Muscle of arm (tissue), 12 donors: ENCODE data around the gene ZNF407. TPM values are rescaled to one million over a fixed set of nuclear protein-coding genes. Genes with fewer than 3 reads are reported as not detected.

Source experiments
- DNase-seq: peaks from one replicate; pipeline ENCODE4 v3.0.0-alpha.2; 2013
- polyA plus RNA-seq, 12 donors: library from polyadenylated mRNA; unstranded; fragments of 120-200 nt; gene quantifications; one replicate each; pipeline ENCODE4 v1.2.1, GENCODE V29; 2013; ENCODE audit not compliant: insufficient read length in 12 of 12

The ZNF407 gene
- polyA plus RNA-seq, 12 donors: 5.5 to 7.3 (median 6.4) TPM; not detected in 1

- no peak for DNase-seq
These were observed 320.7 kb downstream of the ZNF407 start for GRCh38 chr18:74918276-74918790.

GRCh38 chr18:74921057-74921820, 323.6 kb downstream of the ZNF407 start:
- no peak for DNase-seq

GRCh38 chr18:74926051-74926450, 328.4 kb downstream of the ZNF407 start:
- DNase-seq: no peak

- no peak for DNase-seq
These were observed 330.7 kb downstream of the ZNF407 start for GRCh38 chr18:74928194-74928968.

GRCh38 chr18:74929110-74929509, 331.4 kb downstream of the ZNF407 start:
- no peak for DNase-seq

GRCh38 chr18:74930616-74931015, 332.9 kb downstream of the ZNF407 start:
- no peak for DNase-seq

- no peak for DNase-seq
These were observed 336.3 kb downstream of the ZNF407 start for GRCh38 chr18:74933930-74934329.

GRCh38 chr18:74935434-74935833, 337.8 kb downstream of the ZNF407 start:
- DNase-seq: no peak

GRCh38 chr18:74936343-74936742, 338.7 kb downstream of the ZNF407 start:
- DNase-seq: no peak

GRCh38 chr18:74937291-74937690, 339.6 kb downstream of the ZNF407 start:
- no peak for DNase-seq

GRCh38 chr18:74940856-74941255, 343.2 kb downstream of the ZNF407 start:
- no peak for DNase-seq

GRCh38 chr18:74942319-74942910, 344.7 kb downstream of the ZNF407 start:
- no peak for DNase-seq

- no peak for DNase-seq
These were observed 347.0 kb downstream of the ZNF407 start for GRCh38 chr18:74944676-74945075.

- DNase-seq: no peak
These were observed 348.3 kb downstream of the ZNF407 start for GRCh38 chr18:74945774-74946545.

- DNase-seq: no peak
These were observed 349.1 kb downstream of the ZNF407 start for GRCh38 chr18:74946646-74947375.

GRCh38 chr18:74947417-74947816, 349.7 kb downstream of the ZNF407 start:
- DNase-seq: no peak

GRCh38 chr18:74947875-74948274, 350.2 kb downstream of the ZNF407 start:
- no peak for DNase-seq

GRCh38 chr18:74949611-74950010, 351.9 kb downstream of the ZNF407 start:
- DNase-seq: no peak

GRCh38 chr18:74950479-74950878, 352.8 kb downstream of the ZNF407 start:
- no peak for DNase-seq

GRCh38 chr18:74951165-74951760, 353.6 kb downstream of the ZNF407 start:
- peak; percentile 13 for DNase-seq
